GM21390 (cell line): ENCODE results near the gene TRIM34.
A peak's percentile ranks its signal among the peaks of the same experiment; 100 is the strongest.
"Not testable (repeated sequence)": the region's sequence is repeated elsewhere in the genome, so short reads cannot be mapped to it uniquely, and the experiment has no call there.

Source experiments
- ATAC-seq: cut with Tn5 transposase; IDR thresholded peaks from one replicate; pipeline ENCODE4 v1.9.1; 2021; ENCODE audit not compliant: unreplicated experiment

Gene TRIM34

GRCh38 chr11:5624489-5625279 is at the start of gene TRIM34:
TRIM34 (plus strand) TSS chr11:5625001; CDS start chr11:5632332, 7,331 bp downstream.
- peak; percentile 98 for ATAC-seq

GRCh38 chr11:5575152-5575551 is 49.6 kb upstream of the TRIM34 start:
- ATAC-seq, result no peak

- ATAC-seq, result no peak
Observed at GRCh38 chr11:5577101-5577500, 47.7 kb upstream of the TRIM34 start.

- no peak for ATAC-seq
Observed at GRCh38 chr11:5580577-5580976, 44.2 kb upstream of the TRIM34 start, which contains the start of gene OR52B6. OR52B6 (plus strand) TSS chr11:5580877; CDS start chr11:5580877, 0 bp downstream.

GRCh38 chr11:5581014-5581413 is 43.8 kb upstream of the TRIM34 start:
- no peak for ATAC-seq

- ATAC-seq, result not testable (repeated sequence)
Observed at GRCh38 chr11:5584458-5584857, 40.3 kb upstream of the TRIM34 start.

- not testable (repeated sequence) for ATAC-seq
Observed at GRCh38 chr11:5589906-5590305, 34.9 kb upstream of the TRIM34 start.

GRCh38 chr11:5591613-5592012 is 33.2 kb upstream of the TRIM34 start:
- ATAC-seq, result no peak

GRCh38 chr11:5592615-5593014 is 32.2 kb upstream of the TRIM34 start:
- ATAC-seq, result no peak

- ATAC-seq, result no peak
Observed at GRCh38 chr11:5593146-5593545, 31.7 kb upstream of the TRIM34 start.

GRCh38 chr11:5596607-5597201 is 28.1 kb upstream of the TRIM34 start, which contains the start of gene TRIM6:
TRIM6 (plus strand) TSS chr11:5596637; CDS start chr11:5596898, 261 bp downstream.
- ATAC-seq, result peak; percentile 44

GRCh38 chr11:5597953-5598352 is 26.8 kb upstream of the TRIM34 start:
- no peak for ATAC-seq

- peak; percentile 84 for ATAC-seq
Observed at GRCh38 chr11:5600374-5600851, 24.4 kb upstream of the TRIM34 start.

- not testable (repeated sequence) for ATAC-seq
Observed at GRCh38 chr11:5602791-5603190, 22.0 kb upstream of the TRIM34 start.

- ATAC-seq, result no peak
Observed at GRCh38 chr11:5603326-5603725, 21.5 kb upstream of the TRIM34 start.

GRCh38 chr11:5604896-5605295 is 19.9 kb upstream of the TRIM34 start:
- ATAC-seq, result no peak

GRCh38 chr11:5605849-5606248 is 19.0 kb upstream of the TRIM34 start:
- ATAC-seq, result no peak

GRCh38 chr11:5608808-5609207 is 16.0 kb upstream of the TRIM34 start:
- ATAC-seq, result no peak

- ATAC-seq, result no peak
Observed at GRCh38 chr11:5610446-5610845, 14.4 kb upstream of the TRIM34 start.

GRCh38 chr11:5611627-5612026 is 13.2 kb upstream of the TRIM34 start:
- no peak for ATAC-seq

- no peak for ATAC-seq
Observed at GRCh38 chr11:5618807-5619206, 6.0 kb upstream of the TRIM34 start.
